GM18520 (cell line): ENCODE results near the gene PUS10.
"Not testable (repeated sequence)": the region's sequence is repeated elsewhere in the genome, so short reads cannot be mapped to it uniquely, and the experiment has no call there.

Experiments
- ATAC-seq: cut with Tn5 transposase; IDR thresholded peaks from one replicate; pipeline ENCODE4 v1.9.1; 2021; ENCODE audit not compliant: unreplicated experiment

The PUS10 gene

GRCh38 chr2:60936757-60937156, 81.3 kb downstream of the PUS10 start:
- no peak for ATAC-seq

DNA sequence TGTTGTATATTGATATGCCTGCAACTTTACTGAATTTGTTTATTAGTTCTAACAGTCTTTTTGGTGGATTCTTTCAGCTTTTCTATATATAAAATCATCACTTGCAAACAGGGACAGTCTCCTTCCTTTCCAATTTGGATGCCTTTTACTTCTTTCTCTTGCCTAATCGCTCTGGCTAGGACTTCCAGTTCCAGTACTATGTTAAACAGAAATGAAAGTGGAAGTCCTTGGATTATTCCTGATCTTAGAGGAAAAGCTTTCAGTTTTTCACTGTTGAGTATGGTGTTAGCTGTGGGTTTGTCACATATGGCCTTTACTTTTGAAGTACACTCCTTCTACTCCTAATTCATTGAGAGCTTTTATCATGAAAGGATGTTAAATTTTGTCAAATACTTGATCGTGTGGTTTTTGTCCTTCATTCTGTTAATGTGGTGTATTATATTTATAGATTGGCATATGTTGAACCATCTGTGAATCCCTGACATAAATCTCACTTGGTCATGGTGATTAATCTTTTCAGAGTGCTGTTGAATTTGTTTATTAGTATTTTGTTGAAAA, 83.8 kb downstream of the PUS10 start:
- no peak for ATAC-seq

- ATAC-seq = no peak
Observed at GRCh38 chr2:60932954-60933353, 85.1 kb downstream of the PUS10 start.

- ATAC-seq = not testable (repeated sequence)
Observed at GRCh38 chr2:60932061-60932460, 86.0 kb downstream of the PUS10 start.

- ATAC-seq = no peak
Observed at GRCh38 chr2:60926741-60927552, 91.1 kb downstream of the PUS10 start.

DNA sequence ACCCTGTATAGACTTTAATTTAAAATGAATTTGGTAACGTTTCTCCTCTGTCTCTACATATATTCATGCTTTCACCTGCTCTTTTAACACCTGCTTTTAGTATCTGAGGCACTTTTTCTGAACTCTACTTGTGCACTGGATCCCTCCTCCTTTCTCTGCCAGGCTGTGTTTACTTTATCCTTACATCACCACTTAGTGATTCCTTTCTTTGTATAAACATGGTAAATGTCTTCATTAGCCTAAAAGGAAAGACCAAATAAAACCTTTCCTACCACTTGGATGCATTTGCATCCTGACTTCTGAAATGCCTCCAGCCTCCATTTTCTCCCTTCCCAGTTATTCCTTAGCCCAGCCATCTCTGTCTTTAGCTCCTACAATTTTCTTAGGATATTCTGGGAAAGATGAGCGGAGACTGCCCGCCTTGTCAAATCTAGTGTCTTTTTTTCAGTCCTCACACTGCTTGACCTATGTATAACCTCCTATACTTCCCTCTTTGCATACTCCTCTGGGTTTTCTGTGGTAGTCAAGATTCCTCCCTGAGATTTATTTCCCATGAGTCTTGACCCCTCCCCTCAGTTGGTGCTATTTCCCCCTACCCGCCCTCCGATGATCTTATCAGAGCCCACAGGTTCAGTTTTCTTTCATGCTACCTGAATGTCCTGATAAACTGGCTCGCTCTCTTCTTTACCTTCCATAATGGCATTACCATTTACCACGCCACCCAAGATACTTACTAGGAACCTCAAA, 91.9 kb downstream of the PUS10 start:
- no peak for ATAC-seq

- ATAC-seq = no peak
Observed at GRCh38 chr2:60907329-60907728, 110.7 kb downstream of the PUS10 start.

- ATAC-seq = no peak
Observed at GRCh38 chr2:60906395-60906794, 111.7 kb downstream of the PUS10 start.

DNA sequence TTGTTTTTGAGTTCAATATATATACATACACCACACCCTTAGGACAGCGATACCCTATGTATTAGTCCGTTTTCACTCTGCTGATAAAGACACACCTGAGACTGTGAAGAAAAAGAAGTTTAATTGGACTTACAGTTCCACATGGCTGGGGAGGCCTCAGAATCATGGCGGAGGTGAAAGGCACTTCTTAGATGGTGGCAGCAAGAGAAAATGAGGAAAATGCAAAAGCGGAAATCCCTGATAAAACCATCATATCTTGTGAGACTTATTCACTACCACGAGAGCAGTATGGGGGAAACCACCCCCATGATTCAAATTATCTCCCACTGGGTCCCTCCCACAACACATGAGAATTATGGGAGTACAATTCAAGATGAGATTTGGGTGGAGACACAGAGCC, 112.2 kb downstream of the PUS10 start:
- not testable (repeated sequence) for ATAC-seq

- not testable (repeated sequence) for ATAC-seq
Observed at GRCh38 chr2:60901296-60901695, 116.8 kb downstream of the PUS10 start.

- peak; percentile 6 for ATAC-seq
Observed at GRCh38 chr2:60899892-60900249, 118.2 kb downstream of the PUS10 start.

DNA sequence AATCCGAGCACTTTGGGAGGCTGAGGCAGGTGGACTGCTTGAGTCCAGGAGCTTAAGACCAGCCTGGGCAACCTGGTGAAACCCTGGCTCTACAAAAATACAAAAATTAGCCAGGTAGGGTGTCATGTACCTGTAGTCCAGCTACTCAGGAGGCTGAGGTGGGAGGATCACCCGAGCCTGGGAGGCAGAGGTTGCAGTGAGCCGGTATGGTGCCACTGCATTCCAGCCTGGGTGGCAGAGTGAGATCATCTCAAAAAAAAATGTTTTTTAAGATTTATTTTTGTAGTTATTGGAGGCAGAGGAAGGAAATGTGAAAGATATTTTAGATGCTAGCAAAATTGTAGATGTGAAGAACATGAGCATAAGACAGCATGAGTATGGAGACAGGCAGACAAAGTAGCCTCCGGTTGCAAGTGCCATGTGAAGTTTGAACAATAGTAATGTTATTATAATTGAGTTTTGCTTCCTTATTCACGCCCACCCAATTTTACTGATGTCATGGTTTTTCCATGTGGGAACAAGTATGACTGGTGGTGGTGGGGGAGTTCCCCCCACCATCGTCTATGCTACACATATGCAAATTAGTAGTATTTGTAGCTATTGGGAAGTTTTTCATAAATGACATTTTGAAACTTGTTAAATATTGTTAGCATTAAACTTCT, 118.7 kb downstream of the PUS10 start:
- ATAC-seq = peak; percentile 59

DNA sequence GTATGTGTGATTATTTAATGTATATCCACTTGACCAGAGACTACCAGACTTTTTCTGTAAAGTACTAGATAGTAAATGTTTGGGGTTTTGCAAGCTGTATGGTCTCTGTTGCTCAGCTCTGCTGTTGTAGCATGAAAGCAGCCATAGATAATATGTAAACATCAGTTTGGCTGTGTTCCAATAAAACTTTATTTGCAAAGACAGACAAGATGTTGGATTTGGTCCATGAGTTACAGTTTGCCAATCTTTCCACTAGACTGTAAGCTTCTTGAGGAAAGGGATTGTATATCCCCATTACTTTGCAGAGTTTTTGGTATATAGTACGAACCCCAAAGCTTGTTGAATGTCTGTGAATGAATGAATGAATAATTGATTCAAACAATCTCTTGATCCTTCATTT, 119.5 kb downstream of the PUS10 start:
- ATAC-seq = no peak
